Sigmoid colon (tissue), 4 donors: ENCODE data around the gene MGARP.

ENCODE experiments used
- EP300 ChIP-seq, 4 donors: sonication (generic); formaldehyde crosslinking; IDR thresholded peaks; one replicate each; pipeline ENCODE4 v1.6.1; 2017; ENCODE audit warnings: antibody characterized with exemption in 4 of 4
- POLR2A ChIP-seq, 2 donors: fragments of 450-650 bp; IDR thresholded peaks; one replicate each; pipeline ENCODE4 v1.6.1; 2016; ENCODE audit warnings: antibody characterized with exemption in 2 of 2, mild to moderate bottlenecking in 2 of 2, moderate library complexity in 2 of 2
- POLR2AphosphoS5 ChIP-seq, 4 donors: sonication (generic); formaldehyde crosslinking; IDR thresholded peaks; one replicate each; pipeline ENCODE4 v1.6.1; 2017; ENCODE audit warnings: antibody characterized with exemption in 4 of 4
- TF ChIP-seq, protein P1 (sequence below), 4 experiments: fragments of 450-650 bp in 3 of 4; fragments of 200-600 bp in 1 of 4; IDR thresholded peaks; one replicate each; pipeline ENCODE4 v1.5.1; 2016 to 2019; ENCODE audit warnings: antibody characterized with exemption in 4 of 4, mild to moderate bottlenecking in 3 of 4, moderate library complexity in 2 of 4

DNA sequence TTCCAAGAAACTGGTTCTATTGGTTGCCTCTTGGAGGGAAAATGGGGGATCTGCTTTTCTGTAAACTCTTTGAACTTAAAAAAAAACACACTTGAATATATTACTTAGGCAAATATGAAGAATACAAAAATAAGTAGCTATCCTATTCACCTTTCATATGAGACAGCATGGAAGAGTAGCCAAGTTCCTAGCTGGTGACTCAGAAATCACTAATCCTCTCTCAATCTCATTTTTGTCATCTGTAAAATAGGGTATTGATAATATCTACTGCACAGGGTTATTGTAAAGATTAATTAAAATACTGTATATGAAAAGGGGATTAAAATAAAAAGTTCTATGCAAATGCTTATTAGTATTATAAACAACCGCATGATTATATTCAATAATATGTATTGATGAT lies 12.7 kb downstream of the MGARP start:
- TF ChIP-seq, protein P1, sequence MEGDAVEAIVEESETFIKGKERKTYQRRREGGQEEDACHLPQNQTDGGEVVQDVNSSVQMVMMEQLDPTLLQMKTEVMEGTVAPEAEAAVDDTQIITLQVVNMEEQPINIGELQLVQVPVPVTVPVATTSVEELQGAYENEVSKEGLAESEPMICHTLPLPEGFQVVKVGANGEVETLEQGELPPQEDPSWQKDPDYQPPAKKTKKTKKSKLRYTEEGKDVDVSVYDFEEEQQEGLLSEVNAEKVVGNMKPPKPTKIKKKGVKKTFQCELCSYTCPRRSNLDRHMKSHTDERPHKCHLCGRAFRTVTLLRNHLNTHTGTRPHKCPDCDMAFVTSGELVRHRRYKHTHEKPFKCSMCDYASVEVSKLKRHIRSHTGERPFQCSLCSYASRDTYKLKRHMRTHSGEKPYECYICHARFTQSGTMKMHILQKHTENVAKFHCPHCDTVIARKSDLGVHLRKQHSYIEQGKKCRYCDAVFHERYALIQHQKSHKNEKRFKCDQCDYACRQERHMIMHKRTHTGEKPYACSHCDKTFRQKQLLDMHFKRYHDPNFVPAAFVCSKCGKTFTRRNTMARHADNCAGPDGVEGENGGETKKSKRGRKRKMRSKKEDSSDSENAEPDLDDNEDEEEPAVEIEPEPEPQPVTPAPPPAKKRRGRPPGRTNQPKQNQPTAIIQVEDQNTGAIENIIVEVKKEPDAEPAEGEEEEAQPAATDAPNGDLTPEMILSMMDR (IDR thresholded peaks at IDR 0.05): no peak
- no peak for TF ChIP-seq POLR2AphosphoS5 (IDR thresholded peaks at IDR 0.05)
- no peak for TF ChIP-seq POLR2A (IDR thresholded peaks at IDR 0.05)
- no peak for TF ChIP-seq EP300 (IDR thresholded peaks at IDR 0.05)
